OCI-LY7 (cell line): ENCODE measurements around the gene GPR142. TPM values are rescaled to one million over a fixed set of nuclear protein-coding genes. Genes with fewer than 3 reads are reported as not detected.

Experiments
- Bru-seq: library from RNA; stranded (reverse); fragments of 400-500 nt; gene quantifications from one replicate; lab custom pipeline; 2021; lab: Mats Ljungman, UMichigan
- BruChase-seq, 2 experiments: library from RNA; stranded (reverse); fragments of 400-500 nt; gene quantifications; one replicate each; lab custom pipeline; 2021; lab: Mats Ljungman, UMichigan
- BruUV-seq: library from RNA; stranded (reverse); fragments of 400-500 nt; replicated peaks from 2 replicates; lab custom pipeline; 2021; lab: Mats Ljungman, UMichigan
- CTCF ChIA-PET: fragments of 300-600 bp; sonication (Branson Sonifier 250); formaldehyde crosslinking; loops from one replicate; lab custom pipeline; 2022; ENCODE audit warnings: antibody characterized with exemption; ENCODE audit not compliant: unreplicated experiment; lab: Charles Lee
- POLR2A ChIA-PET: fragments of 300-600 bp; sonication (Branson Sonifier 250); formaldehyde crosslinking; loops from one replicate; lab custom pipeline; 2022; ENCODE audit warnings: antibody characterized with exemption; lab: Charles Lee
- DNase-seq: peaks from one replicate; pipeline ENCODE4 v3.0.0-alpha.2; 2015; ENCODE audit warnings: low spot score
- H2AFZ ChIP-seq: fragments of 200-600 bp; sonication (generic), shearing (Covaris generic); 2 replicates; pipeline ENCODE4 v1.6.1; 2014; ENCODE audit warnings: mild to moderate bottlenecking, antibody characterized with exemption, low read length, moderate library complexity
- H3K27ac ChIP-seq: fragments of 200-600 bp; sonication (generic); 2 replicates; pipeline ENCODE4 v1.5.1; 2014; ENCODE audit warnings: mixed run types, low read depth, mild to moderate bottlenecking, moderate library complexity, low read length, inconsistent platforms; ENCODE audit not compliant: poor library complexity, severe bottlenecking
- H3K36me3 ChIP-seq: fragments of 200-600 bp; sonication (generic); 2 replicates; pipeline ENCODE4 v1.6.1; 2014; ENCODE audit warnings: mild to moderate bottlenecking, antibody characterized with exemption, low read length, moderate library complexity, mixed read lengths; ENCODE audit not compliant: insufficient read depth
- H3K4me1 ChIP-seq: fragments of 200-600 bp; sonication (generic); 2 replicates; pipeline ENCODE4 v1.5.1; 2014; ENCODE audit warnings: mild to moderate bottlenecking, low read length; ENCODE audit not compliant: insufficient read depth, poor library complexity, severe bottlenecking
- H3K4me2 ChIP-seq: fragments of 200-600 bp; sonication (generic); 2 replicates; pipeline ENCODE4 v1.6.1; 2014; ENCODE audit warnings: mild to moderate bottlenecking, low read length
- H3K4me3 ChIP-seq: fragments of 200-600 bp; sonication (generic); 2 replicates; pipeline ENCODE4 v1.5.1; 2014; ENCODE audit warnings: mild to moderate bottlenecking, low read depth, low read length; ENCODE audit not compliant: poor library complexity, severe bottlenecking
- H3K79me2 ChIP-seq: fragments of 200-600 bp; sonication (generic); 2 replicates; pipeline ENCODE4 v1.6.1; 2016; ENCODE audit warnings: low read depth, mild to moderate bottlenecking, low read length, moderate library complexity, mixed read lengths; ENCODE audit not compliant: insufficient read depth
- H3K9me2 ChIP-seq: fragments of 200-600 bp; sonication (generic); 2 replicates; pipeline ENCODE4 v1.6.1; 2016; ENCODE audit warnings: mild to moderate bottlenecking, low read length, mixed read lengths; ENCODE audit not compliant: insufficient read depth
- H3K9me3 ChIP-seq: fragments of 200-600 bp; sonication (generic); 2 replicates; pipeline ENCODE4 v1.6.1; 2014; ENCODE audit warnings: mild to moderate bottlenecking, mixed run types, low read length, mixed read lengths
- H4K20me1 ChIP-seq: fragments of 200-600 bp; sonication (generic); 2 replicates; pipeline ENCODE4 v1.6.1; 2014; ENCODE audit warnings: mild to moderate bottlenecking, antibody characterized with exemption, low read length, moderate library complexity, mixed read lengths; ENCODE audit not compliant: insufficient read depth
- CTCF ChIP-seq: fragments of 200-600 bp; sonication (generic); conservative IDR thresholded peaks from 2 replicates; pipeline ENCODE4 v1.5.1; 2014; ENCODE audit warnings: mild to moderate bottlenecking, antibody characterized with exemption, low read length, moderate library complexity, mixed read lengths
- EZH2phosphoT487 ChIP-seq: fragments of 200-600 bp; sonication (generic); IDR thresholded peaks from 2 replicates; pipeline ENCODE4 v1.6.1; 2018; ENCODE audit warnings: low read depth, borderline replicate concordance, mild to moderate bottlenecking, mixed run types, antibody characterized with exemption, low read length, moderate library complexity, mixed read lengths
- intact Hi-C: fragments of 100-400 bp; cut with micrococcal nuclease; formaldehyde crosslinking; loops from one replicate; pipeline ENCODE4 v1.10.0; 2022; ENCODE audit not compliant: unreplicated experiment
- long read RNA-seq: library from polyadenylated mRNA; stranded (forward); transcript quantifications from one replicate; pipeline ENCODE4 v2.0.0, GENCODE V29; 2022
- total RNA-seq, 2 experiments: library from RNA; depleted of rRNA in 1 of 2; stranded (reverse); fragments of >200 nt in 1 of 2; shearing (Covaris generic) in 1 of 2; gene quantifications; 2 replicates each; pipeline ENCODE4 v1.2.3, GENCODE V29; 2014 to 2022

The GPR142 gene
- total RNA-seq (2014; rRNA removed; shearing (Covaris generic)) (not detected in 2 replicates), total RNA-seq (2022) (not detected in 2 replicates), Bru-seq, nascent RNA (not detected), BruChase-seq, experiment 1, labeled RNA remaining after a 6-hour chase (not detected), BruChase-seq, experiment 2, labeled RNA remaining after a 2-hour chase (not detected)
- long read RNA-seq, result 0 reads

GRCh38 chr17:74367206-74367605, at the start of gene GPR142:
Gene GPR142, plus strand, starts transcription at chr17:74367506. Its CDS starts 2,035 bp downstream, at chr17:74369541.
- POLR2A ChIA-PET, result no interaction called here
- H3K79me2 ChIP-seq, result no peaks in the 10 kb centered on the region
- peaks cover 6% of the 10 kb centered on the region for H3K4me1 ChIP-seq
- H3K9me3 ChIP-seq, result no peaks in the 10 kb centered on the region
- no peak within 1 kb of the TSS for H2AFZ ChIP-seq
- H3K27ac ChIP-seq, result no peak within 1 kb of the TSS
- H3K9me2 ChIP-seq, result no peaks in the 10 kb centered on the region
- no peak for TF ChIP-seq EZH2phosphoT487
- no peak for TF ChIP-seq CTCF
- CTCF ChIA-PET, result interaction anchor here (0.6 kb wide), 1 partner anchor 143 kb away, joined by 3 read pairs; no protein-coding TSS in a partner anchor
- H3K4me2 ChIP-seq, result no peak within 1 kb of the TSS
- no peak within 1 kb of the TSS for H3K4me3 ChIP-seq
- H4K20me1 ChIP-seq, result no peaks in the 10 kb centered on the region
- DNase-seq, result no peak
- intact Hi-C loops, result no loop called here
- BruUV-seq, result no TSS peak
- no peaks in the 10 kb centered on the region for H3K36me3 ChIP-seq

- Histone ChIP-seq H3K9me2 (no peaks in the 10 kb centered on the region), H3K27ac (no peak overlapping the region), H3K9me3 (no peaks in the 10 kb centered on the region), H3K36me3 (no peaks in the 10 kb centered on the region), H3K4me1 (no peaks in the 10 kb centered on the region), H3K4me3 (no peak overlapping the region), H4K20me1 (no peaks in the 10 kb centered on the region), H2AFZ (no peak overlapping the region), H3K4me2 (no peak overlapping the region), H3K79me2 (no peaks in the 10 kb centered on the region)
- CTCF ChIA-PET, result no interaction called here
- intact Hi-C loops, result no loop called here
- DNase-seq, result no peak
- BruUV-seq, result no TSS peak
- POLR2A ChIA-PET, result no interaction called here
- no peak for TF ChIP-seq EZH2phosphoT487
- no peak for TF ChIP-seq CTCF
Measured at GRCh38 chr17:74318391-74318790, 48.9 kb upstream of the GPR142 start.

- no peaks in the 10 kb centered on the region for H3K9me2 ChIP-seq
- no peaks in the 10 kb centered on the region for H3K36me3 ChIP-seq
- no peak overlapping the region for H3K4me2 ChIP-seq
- ChIA-PET CTCF (no interaction called here), POLR2A (no interaction called here)
- no peak overlapping the region for H2AFZ ChIP-seq
- no peaks in the 10 kb centered on the region for H3K4me1 ChIP-seq
- H4K20me1 ChIP-seq, result no peaks in the 10 kb centered on the region
- no peak for DNase-seq
- no peaks in the 10 kb centered on the region for H3K79me2 ChIP-seq
- H3K4me3 ChIP-seq, result no peak overlapping the region
- no peak overlapping the region for H3K27ac ChIP-seq
- no TSS peak for BruUV-seq
- TF ChIP-seq EZH2phosphoT487 (no peak), CTCF (no peak)
- no peaks in the 10 kb centered on the region for H3K9me3 ChIP-seq
- intact Hi-C loops, result no loop called here
Measured at GRCh38 chr17:74324521-74324920, 42.8 kb upstream of the GPR142 start.
